H1 (cell line): ENCODE data around the gene RBBP8.

ENCODE experiments used
- ASH2L ChIP-seq: fragments of 200-600, 300-600 bp; sonication (generic); IDR thresholded peaks from one replicate; pipeline ENCODE4 v1.7.1; 2017; ENCODE audit warnings: low read length
- POLR2A ChIP-seq, 2 experiments: IDR thresholded peaks; 1 replicate in 1 of 2; 2 replicates in 1 of 2; pipeline ENCODE4 v1.6.1; 2011; ENCODE audit warnings: low read depth in 2 of 2, low read length in 2 of 2, mild to moderate bottlenecking in 2 of 2; ENCODE audit errors: control extremely low read depth in 1 of 2
- POLR2AphosphoS5 ChIP-seq: IDR thresholded peaks from 2 replicates; pipeline ENCODE4 v1.6.1; 2011; ENCODE audit warnings: low read depth, low read length
- RFX5 ChIP-seq: IDR thresholded peaks from 2 replicates; pipeline ENCODE4 v1.6.1; 2011; ENCODE audit warnings: low read depth, low read length, improper control_type of control experiment, borderline replicate concordance
- RXRA ChIP-seq: IDR thresholded peaks from 2 replicates; pipeline ENCODE4 v1.6.1; 2011; ENCODE audit warnings: low read depth, mild to moderate bottlenecking, low read length, moderate library complexity; ENCODE audit not compliant: insufficient read depth
- SIN3A ChIP-seq, 2 experiments: IDR thresholded peaks in 1 of 2; conservative IDR thresholded peaks in 1 of 2; 2 replicates each; pipeline ENCODE4 v1.6.1; 2011 to 2012; ENCODE audit warnings: low read length in 2 of 2, improper control_type of control experiment in 1 of 2, low read depth in 1 of 2, mild to moderate bottlenecking in 1 of 2
- SIRT6 ChIP-seq: IDR thresholded peaks from one replicate; pipeline ENCODE4 v1.7.1; 2012; ENCODE audit warnings: low read length, inconsistent platforms
- TF ChIP-seq, protein P1 (sequence below), 3 experiments: IDR thresholded peaks; 1 replicate in 2 of 3; 2 replicates in 1 of 3; pipeline versions ENCODE4 v1.5.1 to v1.6.1; 2011; ENCODE audit warnings: low read length in 3 of 3, mild to moderate bottlenecking in 3 of 3, inconsistent platforms in 2 of 3, low read depth in 1 of 3, moderate library complexity in 1 of 3; ENCODE audit not compliant: insufficient read depth in 1 of 3; ENCODE audit errors: control extremely low read depth in 1 of 3
- TF ChIP-seq, protein P2 (sequence below): IDR thresholded peaks from 2 replicates; pipeline ENCODE4 v1.6.1; 2012; ENCODE audit warnings: inconsistent platforms

DNA sequence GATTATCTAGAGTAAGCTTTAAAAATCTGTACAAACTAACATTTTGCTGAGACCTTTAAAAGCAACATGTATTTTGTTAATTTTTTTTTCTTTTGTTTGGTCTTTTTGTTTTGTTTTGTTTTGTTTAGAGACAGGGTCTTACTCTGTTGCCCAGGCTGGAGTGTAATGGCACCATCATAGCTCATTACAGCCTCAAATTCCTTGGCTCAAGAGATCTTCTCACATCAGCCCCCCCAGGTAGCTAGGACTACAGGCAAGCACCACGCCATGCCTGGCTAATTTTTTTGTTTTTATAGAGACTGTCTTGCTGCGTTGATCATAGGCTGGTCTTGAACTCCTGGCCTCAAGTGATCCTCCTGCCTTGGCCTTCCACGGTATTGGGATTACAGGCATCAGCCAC is 23.1 kb downstream of the RBBP8 start:
- no peak for TF ChIP-seq ASH2L
- TF ChIP-seq RFX5: no peak
- TF ChIP-seq RXRA: no peak
- no peak for TF ChIP-seq POLR2AphosphoS5
- TF ChIP-seq SIN3A (conservative IDR thresholded peaks at IDR 0.05 in 1 of 2, IDR thresholded peaks at IDR 0.05 in 1 of 2; ENCODE audit: low read depth in 1 of 2, low read length in 2 of 2): no peak
- TF ChIP-seq, protein P1, sequence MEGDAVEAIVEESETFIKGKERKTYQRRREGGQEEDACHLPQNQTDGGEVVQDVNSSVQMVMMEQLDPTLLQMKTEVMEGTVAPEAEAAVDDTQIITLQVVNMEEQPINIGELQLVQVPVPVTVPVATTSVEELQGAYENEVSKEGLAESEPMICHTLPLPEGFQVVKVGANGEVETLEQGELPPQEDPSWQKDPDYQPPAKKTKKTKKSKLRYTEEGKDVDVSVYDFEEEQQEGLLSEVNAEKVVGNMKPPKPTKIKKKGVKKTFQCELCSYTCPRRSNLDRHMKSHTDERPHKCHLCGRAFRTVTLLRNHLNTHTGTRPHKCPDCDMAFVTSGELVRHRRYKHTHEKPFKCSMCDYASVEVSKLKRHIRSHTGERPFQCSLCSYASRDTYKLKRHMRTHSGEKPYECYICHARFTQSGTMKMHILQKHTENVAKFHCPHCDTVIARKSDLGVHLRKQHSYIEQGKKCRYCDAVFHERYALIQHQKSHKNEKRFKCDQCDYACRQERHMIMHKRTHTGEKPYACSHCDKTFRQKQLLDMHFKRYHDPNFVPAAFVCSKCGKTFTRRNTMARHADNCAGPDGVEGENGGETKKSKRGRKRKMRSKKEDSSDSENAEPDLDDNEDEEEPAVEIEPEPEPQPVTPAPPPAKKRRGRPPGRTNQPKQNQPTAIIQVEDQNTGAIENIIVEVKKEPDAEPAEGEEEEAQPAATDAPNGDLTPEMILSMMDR (IDR thresholded peaks at IDR 0.05; ENCODE audit: control extremely low read depth in 1 of 3, insufficient read depth in 1 of 3, low read depth in 1 of 3, low read length in 3 of 3): no peak
- no peak for TF ChIP-seq POLR2A (IDR thresholded peaks at IDR 0.05; ENCODE audit: control extremely low read depth in 1 of 2, low read depth in 2 of 2, low read length in 2 of 2)
- TF ChIP-seq, protein P2, sequence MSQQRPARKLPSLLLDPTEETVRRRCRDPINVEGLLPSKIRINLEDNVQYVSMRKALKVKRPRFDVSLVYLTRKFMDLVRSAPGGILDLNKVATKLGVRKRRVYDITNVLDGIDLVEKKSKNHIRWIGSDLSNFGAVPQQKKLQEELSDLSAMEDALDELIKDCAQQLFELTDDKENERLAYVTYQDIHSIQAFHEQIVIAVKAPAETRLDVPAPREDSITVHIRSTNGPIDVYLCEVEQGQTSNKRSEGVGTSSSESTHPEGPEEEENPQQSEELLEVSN: no peak
- no peak for TF ChIP-seq SIRT6
